HEK293 (cell line): ENCODE results near the gene PDCL3.

Source experiments
- CTCF ChIA-PET: fragments of 350-600 bp; formaldehyde crosslinking; extraction: SDS; loops from one replicate; lab custom pipeline; 2021; ENCODE audit warnings: antibody characterized with exemption; lab: Yijun Ruan, JAX
- POLR2A ChIA-PET: fragments of 300-600 bp; formaldehyde crosslinking; extraction: SDS; loops from one replicate; lab custom pipeline; 2020; ENCODE audit warnings: antibody characterized with exemption, inconsistent platforms; lab: Yijun Ruan, JAX
- H3K27ac ChIP-seq: fragments of 200-500 bp; sonication (Bioruptor generic); 2 replicates; pipeline ENCODE4 v1.5.1; 2014; ENCODE audit warnings: low read depth, low read length, control low read depth, inconsistent platforms; ENCODE audit errors: extremely low read depth
- H3K36me3 ChIP-seq, 2 experiments: fragments of 200-500 bp in 1 of 2; sonication (Bioruptor generic) in 1 of 2; 1 replicate in 1 of 2; 2 replicates in 1 of 2; pipeline ENCODE4 v1.5.1; 2014 to 2017; ENCODE audit warnings: inconsistent platforms in 2 of 2, low read length in 2 of 2; ENCODE audit not compliant: control insufficient read depth in 2 of 2, insufficient read depth in 1 of 2
- H3K4me1 ChIP-seq: fragments of 200-500 bp; sonication (Bioruptor generic); 2 replicates; pipeline ENCODE4 v1.5.1; 2014; ENCODE audit warnings: mild to moderate bottlenecking, low read length, inconsistent platforms; ENCODE audit not compliant: control insufficient read depth, insufficient read depth
- H3K4me3 ChIP-seq: 2 replicates; pipeline ENCODE4 v1.5.1; 2011; ENCODE audit warnings: low read depth, mild to moderate bottlenecking, control low read depth, low read length, moderate library complexity
- H3K9me3 ChIP-seq: fragments of 200-500 bp; sonication (Bioruptor generic); 2 replicates; pipeline ENCODE4 v1.5.1; 2014; ENCODE audit warnings: low read depth, low read length, inconsistent platforms; ENCODE audit not compliant: control insufficient read depth, insufficient read depth
- KLF8 ChIP-seq: fragments of 450-650 bp; formaldehyde crosslinking; IDR thresholded peaks from 2 replicates; pipeline ENCODE4 v1.5.1; 2016; ENCODE audit warnings: missing biosample characterization, missing genetic modification characterization
- SCRT2 ChIP-seq: fragments of 450-650 bp; formaldehyde crosslinking; IDR thresholded peaks from 2 replicates; pipeline ENCODE4 v1.5.1; 2016; ENCODE audit warnings: missing biosample characterization, missing genetic modification characterization
- SP3 ChIP-seq: fragments of 450-650 bp; formaldehyde crosslinking; IDR thresholded peaks from 2 replicates; pipeline ENCODE4 v1.5.1; 2016; ENCODE audit warnings: missing biosample characterization, missing genetic modification characterization
- ZNF155 ChIP-seq: fragments of 450-650 bp; formaldehyde crosslinking; IDR thresholded peaks from 2 replicates; pipeline ENCODE4 v1.5.1; 2016; ENCODE audit warnings: missing biosample characterization, missing genetic modification characterization
- ZNF175 ChIP-seq: fragments of 450-650 bp; formaldehyde crosslinking; IDR thresholded peaks from 2 replicates; pipeline ENCODE4 v1.5.1; 2016; ENCODE audit warnings: missing biosample characterization, missing genetic modification characterization
- ZNF211 ChIP-seq: fragments of 450-650 bp; formaldehyde crosslinking; IDR thresholded peaks from 2 replicates; pipeline ENCODE4 v1.5.1; 2016; ENCODE audit warnings: low read depth, missing biosample characterization, missing genetic modification characterization
- ZNF37A ChIP-seq: fragments of 450-650 bp; IDR thresholded peaks from 2 replicates; pipeline ENCODE4 v1.5.1; 2018; ENCODE audit warnings: missing biosample characterization, missing genetic modification characterization
- ZNF394 ChIP-seq: fragments of 450-650 bp; formaldehyde crosslinking; IDR thresholded peaks from 2 replicates; pipeline ENCODE4 v1.5.1; 2016; ENCODE audit warnings: missing biosample characterization, missing genetic modification characterization, mild to moderate bottlenecking, moderate library complexity, borderline replicate concordance
- ZNF423 ChIP-seq: fragments of 450-650 bp; formaldehyde crosslinking; IDR thresholded peaks from 2 replicates; pipeline ENCODE4 v1.5.1; 2016; ENCODE audit warnings: missing biosample characterization, missing genetic modification characterization
- ZNF544 ChIP-seq: fragments of 450-650 bp; formaldehyde crosslinking; IDR thresholded peaks from 2 replicates; pipeline ENCODE4 v1.5.0; 2017; ENCODE audit warnings: missing biosample characterization, missing genetic modification characterization
- ZNF561 ChIP-seq: fragments of 450-650 bp; IDR thresholded peaks from 2 replicates; pipeline ENCODE4 v1.5.1; 2018; ENCODE audit warnings: missing biosample characterization, missing genetic modification characterization, borderline replicate concordance
- ZNF624 ChIP-seq: fragments of 450-650 bp; formaldehyde crosslinking; IDR thresholded peaks from 2 replicates; pipeline ENCODE4 v1.5.1; 2017; ENCODE audit warnings: missing biosample characterization, missing genetic modification characterization
- ZNF629 ChIP-seq: fragments of 450-650 bp; formaldehyde crosslinking; IDR thresholded peaks from 2 replicates; pipeline ENCODE4 v1.5.1; 2017; ENCODE audit warnings: missing biosample characterization, missing genetic modification characterization
- ZNF660 ChIP-seq: fragments of 450-650 bp; IDR thresholded peaks from 2 replicates; pipeline ENCODE4 v1.5.1; 2018; ENCODE audit warnings: missing biosample characterization, mild to moderate bottlenecking, missing genetic modification characterization
- TF ChIP-seq, protein P1 (sequence below): fragments of 450-650 bp; formaldehyde crosslinking; IDR thresholded peaks from 2 replicates; pipeline ENCODE4 v1.5.1; 2016; ENCODE audit warnings: missing biosample characterization, missing genetic modification characterization
- TF ChIP-seq, protein P2 (sequence below): fragments of 450-650 bp; IDR thresholded peaks from 2 replicates; pipeline ENCODE4 v1.5.1; 2018; ENCODE audit warnings: missing biosample characterization, mild to moderate bottlenecking, missing genetic modification characterization
- TF ChIP-seq, protein P3 (sequence below): fragments of 450-650 bp; formaldehyde crosslinking; IDR thresholded peaks from 2 replicates; pipeline ENCODE4 v1.5.1; 2016; ENCODE audit warnings: missing biosample characterization, missing genetic modification characterization
- TF ChIP-seq, protein P4 (sequence below): fragments of 450-650 bp; formaldehyde crosslinking; IDR thresholded peaks from 2 replicates; pipeline ENCODE4 v1.5.1; 2016; ENCODE audit warnings: missing biosample characterization, missing genetic modification characterization
- TF ChIP-seq, protein P5 (sequence below): fragments of 450-650 bp; formaldehyde crosslinking; IDR thresholded peaks from 2 replicates; pipeline ENCODE4 v1.5.1; 2017; ENCODE audit warnings: missing biosample characterization, missing genetic modification characterization

PDCL3 gene

DNA sequence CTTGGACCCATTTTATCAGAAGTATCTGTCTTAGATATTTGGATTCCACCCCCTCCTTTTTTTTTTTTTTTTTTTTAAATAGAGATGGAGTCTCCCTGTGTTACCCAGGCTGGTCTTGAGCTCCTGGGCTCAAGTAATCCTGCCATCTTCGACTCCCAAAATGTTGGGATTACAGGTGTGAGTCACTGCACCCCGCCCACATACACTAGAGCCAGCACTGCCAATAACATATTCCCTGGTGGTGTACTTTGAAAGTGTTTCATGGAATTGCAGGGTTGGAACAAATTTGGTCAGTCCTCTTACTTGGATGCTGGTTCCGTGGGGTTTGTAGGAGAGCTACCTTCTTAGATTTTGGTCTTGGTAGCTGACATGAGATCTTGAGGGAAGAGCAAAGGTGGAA is 15.0 kb downstream of the PDCL3 start (continued):
- TF ChIP-seq, protein P1, sequence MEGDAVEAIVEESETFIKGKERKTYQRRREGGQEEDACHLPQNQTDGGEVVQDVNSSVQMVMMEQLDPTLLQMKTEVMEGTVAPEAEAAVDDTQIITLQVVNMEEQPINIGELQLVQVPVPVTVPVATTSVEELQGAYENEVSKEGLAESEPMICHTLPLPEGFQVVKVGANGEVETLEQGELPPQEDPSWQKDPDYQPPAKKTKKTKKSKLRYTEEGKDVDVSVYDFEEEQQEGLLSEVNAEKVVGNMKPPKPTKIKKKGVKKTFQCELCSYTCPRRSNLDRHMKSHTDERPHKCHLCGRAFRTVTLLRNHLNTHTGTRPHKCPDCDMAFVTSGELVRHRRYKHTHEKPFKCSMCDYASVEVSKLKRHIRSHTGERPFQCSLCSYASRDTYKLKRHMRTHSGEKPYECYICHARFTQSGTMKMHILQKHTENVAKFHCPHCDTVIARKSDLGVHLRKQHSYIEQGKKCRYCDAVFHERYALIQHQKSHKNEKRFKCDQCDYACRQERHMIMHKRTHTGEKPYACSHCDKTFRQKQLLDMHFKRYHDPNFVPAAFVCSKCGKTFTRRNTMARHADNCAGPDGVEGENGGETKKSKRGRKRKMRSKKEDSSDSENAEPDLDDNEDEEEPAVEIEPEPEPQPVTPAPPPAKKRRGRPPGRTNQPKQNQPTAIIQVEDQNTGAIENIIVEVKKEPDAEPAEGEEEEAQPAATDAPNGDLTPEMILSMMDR (tag by site-specific recombination) = no peak

DNA sequence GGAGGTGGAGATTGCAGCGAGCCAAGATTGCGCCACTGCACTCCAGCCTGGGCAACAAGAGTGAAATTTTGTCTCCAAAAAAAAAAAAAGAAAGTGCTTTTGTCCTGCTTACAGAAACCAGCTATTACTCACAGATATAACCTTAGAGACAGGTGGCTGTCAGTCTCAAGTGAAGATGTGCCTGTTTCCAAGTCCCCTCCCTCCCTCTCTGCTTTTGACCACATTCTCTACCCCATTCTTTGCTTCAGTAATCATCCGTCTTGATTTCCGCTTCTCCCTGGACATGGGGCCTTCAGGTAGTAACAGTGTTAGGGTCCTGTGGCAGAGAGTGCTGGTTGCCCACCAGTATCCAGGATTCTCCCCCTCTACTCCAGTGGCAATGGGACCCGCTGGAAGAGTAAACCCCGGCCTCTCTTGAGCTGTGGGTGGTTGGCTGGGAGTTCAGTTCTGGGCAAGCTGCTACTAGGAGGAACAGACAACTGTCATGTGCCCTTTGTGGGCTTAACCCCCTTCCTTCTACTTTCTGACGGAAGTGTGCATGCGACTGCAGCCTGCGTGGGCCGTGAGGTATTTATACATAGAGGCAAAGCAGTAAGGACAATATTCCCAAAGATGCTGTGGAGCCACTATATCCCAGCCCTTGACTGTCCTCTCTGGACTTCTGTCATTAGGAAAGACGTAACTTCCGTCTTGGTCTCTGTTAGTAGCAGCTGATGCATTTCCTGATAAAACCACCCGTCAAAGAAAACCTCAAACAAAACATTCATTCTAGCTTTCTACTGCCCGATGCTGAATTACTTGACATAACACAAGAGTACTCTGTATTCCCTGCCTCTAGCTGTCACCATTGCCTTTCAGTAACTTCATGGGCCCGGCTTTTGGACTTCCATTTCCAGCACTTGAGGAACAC is 17.8 kb downstream of the PDCL3 start:
- POLR2A ChIA-PET = no interaction called here
- no peak overlapping the region for H3K27ac ChIP-seq
- TF ChIP-seq, protein P2, sequence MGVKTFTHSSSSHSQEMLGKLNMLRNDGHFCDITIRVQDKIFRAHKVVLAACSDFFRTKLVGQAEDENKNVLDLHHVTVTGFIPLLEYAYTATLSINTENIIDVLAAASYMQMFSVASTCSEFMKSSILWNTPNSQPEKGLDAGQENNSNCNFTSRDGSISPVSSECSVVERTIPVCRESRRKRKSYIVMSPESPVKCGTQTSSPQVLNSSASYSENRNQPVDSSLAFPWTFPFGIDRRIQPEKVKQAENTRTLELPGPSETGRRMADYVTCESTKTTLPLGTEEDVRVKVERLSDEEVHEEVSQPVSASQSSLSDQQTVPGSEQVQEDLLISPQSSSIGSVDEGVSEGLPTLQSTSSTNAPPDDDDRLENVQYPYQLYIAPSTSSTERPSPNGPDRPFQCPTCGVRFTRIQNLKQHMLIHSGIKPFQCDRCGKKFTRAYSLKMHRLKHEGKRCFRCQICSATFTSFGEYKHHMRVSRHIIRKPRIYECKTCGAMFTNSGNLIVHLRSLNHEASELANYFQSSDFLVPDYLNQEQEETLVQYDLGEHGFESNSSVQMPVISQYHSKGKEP = no peak
- no peaks in the 10 kb centered on the region for H3K9me3 ChIP-seq
- peaks cover 9 to 13% of the 10 kb centered on the region in 2 experiments; a peak in 2 of 3 replicates for H3K36me3 ChIP-seq
- H3K4me1 ChIP-seq = no peaks in the 10 kb centered on the region
- CTCF ChIA-PET = interaction anchor here (0.6 kb wide), 2 partner anchors 14 to 153 kb away, joined by 3 read pairs; no protein-coding TSS in a partner anchor
- H3K4me3 ChIP-seq = no peak overlapping the region

DNA sequence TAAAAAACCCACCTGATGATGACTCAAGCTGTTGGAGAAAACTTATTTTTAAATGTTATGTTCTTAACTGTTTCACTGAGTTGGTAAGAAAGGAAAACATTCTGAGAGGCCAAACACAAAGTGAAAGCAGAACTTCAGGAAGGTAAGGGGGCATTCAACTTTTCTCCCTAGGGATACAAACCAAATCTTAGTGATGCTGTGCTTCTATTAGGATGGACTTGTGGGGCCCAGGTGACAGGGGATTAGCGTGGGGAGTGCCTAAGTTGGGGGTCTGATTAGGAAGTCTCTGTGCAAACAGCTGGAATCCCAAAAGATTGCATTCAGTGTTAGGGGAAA is 18.5 kb downstream of the PDCL3 start:
- Histone ChIP-seq H3K27ac (no peak overlapping the region), H3K4me1 (no peaks in the 10 kb centered on the region), H3K36me3 (peaks cover 5 to 7% of the 10 kb centered on the region in 2 experiments; a peak in 2 of 3 replicates), H3K9me3 (no peaks in the 10 kb centered on the region), H3K4me3 (no peak overlapping the region)
- CTCF ChIA-PET = interaction anchor here (0.6 kb wide), 1 partner anchor 14 kb away, joined by 3 read pairs; no protein-coding TSS in a partner anchor
- POLR2A ChIA-PET = no interaction called here
- TF ChIP-seq, protein P3, sequence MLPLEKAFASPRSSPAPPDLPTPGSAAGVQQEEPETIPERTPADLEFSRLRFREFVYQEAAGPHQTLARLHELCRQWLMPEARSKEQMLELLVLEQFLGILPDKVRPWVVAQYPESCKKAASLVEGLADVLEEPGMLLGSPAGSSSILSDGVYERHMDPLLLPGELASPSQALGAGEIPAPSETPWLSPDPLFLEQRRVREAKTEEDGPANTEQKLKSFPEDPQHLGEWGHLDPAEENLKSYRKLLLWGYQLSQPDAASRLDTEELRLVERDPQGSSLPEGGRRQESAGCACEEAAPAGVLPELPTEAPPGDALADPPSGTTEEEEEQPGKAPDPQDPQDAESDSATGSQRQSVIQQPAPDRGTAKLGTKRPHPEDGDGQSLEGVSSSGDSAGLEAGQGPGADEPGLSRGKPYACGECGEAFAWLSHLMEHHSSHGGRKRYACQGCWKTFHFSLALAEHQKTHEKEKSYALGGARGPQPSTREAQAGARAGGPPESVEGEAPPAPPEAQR = no peak
- no peak for TF ChIP-seq ZNF155 (tag by site-specific recombination)
- no peak for TF ChIP-seq ZNF629 (tag by site-specific recombination)
- TF ChIP-seq ZNF624 (tag by site-specific recombination) = no peak
- no peak for TF ChIP-seq ZNF211 (tag by site-specific recombination)
- TF ChIP-seq ZNF175 (tag by site-specific recombination) = no peak
- TF ChIP-seq ZNF561 (tag by site-specific recombination) = no peak
- no peak for TF ChIP-seq ZNF423 (tag by site-specific recombination)
- TF ChIP-seq, protein P4, sequence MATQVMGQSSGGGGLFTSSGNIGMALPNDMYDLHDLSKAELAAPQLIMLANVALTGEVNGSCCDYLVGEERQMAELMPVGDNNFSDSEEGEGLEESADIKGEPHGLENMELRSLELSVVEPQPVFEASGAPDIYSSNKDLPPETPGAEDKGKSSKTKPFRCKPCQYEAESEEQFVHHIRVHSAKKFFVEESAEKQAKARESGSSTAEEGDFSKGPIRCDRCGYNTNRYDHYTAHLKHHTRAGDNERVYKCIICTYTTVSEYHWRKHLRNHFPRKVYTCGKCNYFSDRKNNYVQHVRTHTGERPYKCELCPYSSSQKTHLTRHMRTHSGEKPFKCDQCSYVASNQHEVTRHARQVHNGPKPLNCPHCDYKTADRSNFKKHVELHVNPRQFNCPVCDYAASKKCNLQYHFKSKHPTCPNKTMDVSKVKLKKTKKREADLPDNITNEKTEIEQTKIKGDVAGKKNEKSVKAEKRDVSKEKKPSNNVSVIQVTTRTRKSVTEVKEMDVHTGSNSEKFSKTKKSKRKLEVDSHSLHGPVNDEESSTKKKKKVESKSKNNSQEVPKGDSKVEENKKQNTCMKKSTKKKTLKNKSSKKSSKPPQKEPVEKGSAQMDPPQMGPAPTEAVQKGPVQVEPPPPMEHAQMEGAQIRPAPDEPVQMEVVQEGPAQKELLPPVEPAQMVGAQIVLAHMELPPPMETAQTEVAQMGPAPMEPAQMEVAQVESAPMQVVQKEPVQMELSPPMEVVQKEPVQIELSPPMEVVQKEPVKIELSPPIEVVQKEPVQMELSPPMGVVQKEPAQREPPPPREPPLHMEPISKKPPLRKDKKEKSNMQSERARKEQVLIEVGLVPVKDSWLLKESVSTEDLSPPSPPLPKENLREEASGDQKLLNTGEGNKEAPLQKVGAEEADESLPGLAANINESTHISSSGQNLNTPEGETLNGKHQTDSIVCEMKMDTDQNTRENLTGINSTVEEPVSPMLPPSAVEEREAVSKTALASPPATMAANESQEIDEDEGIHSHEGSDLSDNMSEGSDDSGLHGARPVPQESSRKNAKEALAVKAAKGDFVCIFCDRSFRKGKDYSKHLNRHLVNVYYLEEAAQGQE (tag by site-specific recombination) = no peak
- TF ChIP-seq SCRT2 (tag by site-specific recombination) = no peak
- TF ChIP-seq ZNF394 (tag by site-specific recombination) = no peak
- no peak for TF ChIP-seq ZNF660 (tag by site-specific recombination)
- TF ChIP-seq, protein P5, sequence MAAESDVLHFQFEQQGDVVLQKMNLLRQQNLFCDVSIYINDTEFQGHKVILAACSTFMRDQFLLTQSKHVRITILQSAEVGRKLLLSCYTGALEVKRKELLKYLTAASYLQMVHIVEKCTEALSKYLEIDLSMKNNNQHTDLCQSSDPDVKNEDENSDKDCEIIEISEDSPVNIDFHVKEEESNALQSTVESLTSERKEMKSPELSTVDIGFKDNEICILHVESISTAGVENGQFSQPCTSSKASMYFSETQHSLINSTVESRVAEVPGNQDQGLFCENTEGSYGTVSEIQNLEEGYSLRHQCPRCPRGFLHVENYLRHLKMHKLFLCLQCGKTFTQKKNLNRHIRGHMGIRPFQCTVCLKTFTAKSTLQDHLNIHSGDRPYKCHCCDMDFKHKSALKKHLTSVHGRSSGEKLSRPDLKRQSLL (tag by site-specific recombination) = no peak
- TF ChIP-seq ZNF544 (tag by site-specific recombination) = no peak
- TF ChIP-seq ZNF37A (tag by site-specific recombination) = no peak
- no peak for TF ChIP-seq SP3 (tag by site-specific recombination)
- TF ChIP-seq KLF8 = no peak
